Stimulated activated CD8-positive, alpha-beta memory T cell treated with anti-CD3 and anti-CD28 coated beads, Interleukin-7, amount 100 ng/mL, for 24 hours (primary cell): Measurements from ENCODE around the gene FGF12.
A peak's percentile ranks its signal among the peaks of the same experiment; 100 is the strongest.

Source experiments
- DNase-seq: peaks from one replicate; pipeline ENCODE4 v3.0.0-alpha.2; 2020; ENCODE audit warnings: low read depth

FGF12 gene

DNA sequence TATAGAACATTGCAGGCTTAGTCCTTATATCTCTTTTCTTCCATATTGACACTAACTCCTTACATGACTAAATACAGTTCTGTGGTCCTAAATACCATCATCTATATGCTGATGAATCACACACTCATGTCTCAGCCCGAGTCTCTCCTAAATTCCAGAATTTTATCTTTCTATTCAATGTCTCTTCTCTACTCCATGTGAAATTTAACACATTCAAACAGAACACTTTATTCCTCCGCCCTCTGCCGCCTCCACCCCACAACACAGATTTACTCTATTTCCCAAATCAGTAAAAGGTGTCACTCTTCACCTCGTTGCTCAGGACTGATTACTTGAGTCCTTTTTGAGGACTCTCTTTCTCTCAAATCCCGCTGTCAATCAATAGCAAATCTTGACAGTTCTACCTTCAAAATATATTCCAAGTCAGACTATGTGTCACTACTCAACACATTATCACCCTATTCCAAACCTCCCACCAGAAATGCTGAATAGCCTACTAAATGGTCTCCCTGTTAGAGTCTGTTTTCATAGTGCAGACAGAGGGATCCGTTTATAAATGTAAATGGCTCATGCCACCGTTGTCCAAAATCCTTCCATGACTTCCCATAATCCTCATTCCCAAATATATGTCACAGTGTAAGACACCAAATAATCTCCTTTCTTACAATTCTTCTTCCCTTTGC lies 230.3 kb downstream of the FGF12 start:
- no peak for DNase-seq

- DNase-seq = no peak
Observed at GRCh38 chr3:192494174-192494573, 233.2 kb downstream of the FGF12 start.

- DNase-seq = no peak
Observed at GRCh38 chr3:192490720-192491119, 236.6 kb downstream of the FGF12 start.

GRCh38 chr3:192489579-192489978 lies 237.8 kb downstream of the FGF12 start:
- no peak for DNase-seq

GRCh38 chr3:192487033-192487432 lies 240.3 kb downstream of the FGF12 start:
- DNase-seq = no peak

DNA sequence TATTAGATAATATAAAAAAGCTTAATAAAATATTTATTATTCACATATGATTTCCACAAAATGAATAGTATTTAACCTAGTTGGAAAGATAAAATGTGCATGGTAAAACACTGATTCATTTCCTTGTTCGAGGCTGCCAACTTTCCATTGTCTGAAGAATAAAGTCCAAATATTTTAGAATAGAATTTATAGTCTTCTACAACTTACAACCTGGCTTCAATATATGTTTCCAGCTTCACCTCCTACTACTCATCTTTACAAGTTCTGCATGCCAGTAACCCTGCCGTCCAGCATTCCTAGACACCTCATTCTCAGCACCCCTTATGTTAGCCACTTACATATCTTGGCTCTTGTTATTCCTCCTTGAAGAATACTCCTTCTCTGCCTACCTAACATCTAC lies 244.5 kb downstream of the FGF12 start:
- no peak for DNase-seq

- DNase-seq = no peak
Observed at GRCh38 chr3:192482391-192482790, 244.9 kb downstream of the FGF12 start.

DNA sequence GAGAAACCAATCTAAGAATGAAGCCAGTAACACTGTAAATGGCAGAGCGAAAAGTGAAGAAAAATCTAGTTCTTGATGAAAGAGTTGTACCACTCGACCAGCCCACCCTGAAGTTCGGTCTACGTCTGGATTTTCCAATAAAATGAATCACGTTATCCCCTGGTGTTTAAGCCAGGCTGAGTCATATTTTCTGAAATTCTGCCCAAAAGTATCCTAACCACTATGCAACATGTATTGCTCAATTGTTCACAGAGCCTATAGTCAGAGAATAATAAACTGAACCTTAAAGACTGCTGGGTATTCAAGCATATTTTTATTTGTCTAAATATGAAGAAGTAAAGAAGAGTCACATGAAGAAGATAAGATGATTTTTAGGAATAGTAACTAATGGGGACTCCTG lies 245.7 kb downstream of the FGF12 start:
- no peak for DNase-seq

DNA sequence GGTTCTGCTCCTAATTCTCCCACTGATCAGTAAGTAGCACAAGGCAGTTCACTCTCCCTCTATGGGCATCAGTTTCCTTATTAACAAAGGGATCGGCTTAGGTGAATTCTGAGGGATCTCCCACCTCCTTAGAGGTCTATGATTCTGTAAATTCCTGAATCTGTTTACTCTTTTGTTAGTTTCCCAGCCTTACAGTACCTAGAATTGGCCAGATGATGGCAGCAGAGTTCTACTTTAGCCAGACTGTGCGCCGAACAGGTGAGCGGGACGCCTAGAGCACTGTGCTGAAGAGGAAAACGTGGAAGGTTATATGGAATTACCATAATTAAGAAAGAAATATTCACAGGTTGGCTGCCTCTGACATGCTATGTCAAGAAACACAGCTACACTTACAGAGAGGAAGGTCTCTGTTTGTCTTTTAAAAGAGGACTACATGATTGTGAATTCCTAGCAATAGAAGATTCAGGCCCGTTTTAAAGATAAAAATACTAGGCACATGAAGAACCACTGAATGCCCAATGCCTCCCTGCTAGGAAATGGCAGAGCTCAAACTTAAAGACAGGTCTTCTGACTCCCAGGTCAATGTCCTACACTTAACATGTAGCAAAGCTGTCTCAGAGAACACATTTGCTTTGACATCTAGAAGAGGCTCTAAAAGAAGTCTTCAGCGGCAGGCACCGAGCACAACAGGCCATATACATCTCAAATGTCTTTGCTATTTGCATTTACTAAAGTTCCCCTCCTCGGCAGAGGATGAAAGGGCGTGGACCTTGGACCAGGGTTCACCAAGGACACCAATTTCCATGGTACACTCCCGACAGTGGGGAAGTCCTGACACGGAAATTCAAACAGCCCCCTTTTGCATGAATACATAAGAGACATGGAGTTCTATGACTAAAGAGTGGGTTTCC lies 259.9 kb downstream of the FGF12 start:
- DNase-seq = peak; percentile 13

- DNase-seq = no peak
Observed at GRCh38 chr3:192449036-192449435, 278.3 kb downstream of the FGF12 start.

GRCh38 chr3:192445770-192446644 lies 281.3 kb downstream of the FGF12 start:
- no peak for DNase-seq

DNA sequence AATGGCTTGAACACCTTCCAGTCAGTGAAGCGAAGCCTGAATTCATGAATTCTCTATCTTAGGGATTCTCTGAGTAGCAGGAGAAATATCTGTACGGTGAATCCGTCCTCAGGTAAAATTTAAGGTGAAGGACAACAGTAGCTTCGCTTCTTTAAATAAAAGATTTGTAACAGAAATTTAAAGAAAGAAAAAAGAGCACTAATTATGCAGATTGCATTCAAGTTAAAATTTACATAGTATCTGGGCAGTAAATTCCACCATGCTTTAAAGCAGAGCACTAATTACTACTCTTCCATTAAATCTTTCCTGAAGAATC lies 282.6 kb downstream of the FGF12 start:
- no peak for DNase-seq

DNA sequence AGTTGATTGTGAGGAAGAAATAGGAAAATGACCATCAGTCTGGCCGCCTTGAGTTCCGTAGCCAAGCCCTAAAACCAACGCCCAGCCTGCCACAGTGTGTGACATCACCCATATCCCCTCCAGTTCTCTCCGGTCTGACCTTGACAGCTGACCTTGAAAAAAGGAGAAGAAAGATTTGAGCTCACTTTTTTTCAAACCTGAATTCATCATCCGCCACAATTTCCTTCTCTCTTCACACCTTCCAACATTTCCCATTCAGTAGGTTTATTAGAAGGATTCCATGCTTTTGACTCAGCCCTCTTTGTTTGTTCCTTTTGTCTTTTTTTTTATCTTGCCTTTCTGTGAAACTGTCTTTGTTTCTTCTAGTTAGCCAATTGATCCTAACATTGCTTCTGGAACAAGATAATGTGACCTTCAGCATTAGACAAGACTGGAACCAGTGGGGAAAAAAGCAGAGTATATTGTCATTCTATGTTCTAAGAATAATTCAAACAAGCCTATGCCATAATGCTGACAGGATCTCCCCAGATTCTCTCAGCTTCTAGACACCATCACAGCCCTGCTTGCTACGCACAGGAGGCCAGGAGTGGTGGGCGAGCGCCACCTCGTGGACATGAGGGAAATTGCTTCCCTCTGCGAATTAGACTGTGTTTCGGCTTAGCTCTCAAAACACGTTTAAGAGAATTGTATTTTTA lies 283.1 kb downstream of the FGF12 start:
- DNase-seq = peak; percentile 11

- DNase-seq = no peak
Observed at GRCh38 chr3:192435241-192435640, 292.1 kb downstream of the FGF12 start.

- no peak for DNase-seq
Observed at GRCh38 chr3:192434186-192434585, 293.2 kb downstream of the FGF12 start.

DNA sequence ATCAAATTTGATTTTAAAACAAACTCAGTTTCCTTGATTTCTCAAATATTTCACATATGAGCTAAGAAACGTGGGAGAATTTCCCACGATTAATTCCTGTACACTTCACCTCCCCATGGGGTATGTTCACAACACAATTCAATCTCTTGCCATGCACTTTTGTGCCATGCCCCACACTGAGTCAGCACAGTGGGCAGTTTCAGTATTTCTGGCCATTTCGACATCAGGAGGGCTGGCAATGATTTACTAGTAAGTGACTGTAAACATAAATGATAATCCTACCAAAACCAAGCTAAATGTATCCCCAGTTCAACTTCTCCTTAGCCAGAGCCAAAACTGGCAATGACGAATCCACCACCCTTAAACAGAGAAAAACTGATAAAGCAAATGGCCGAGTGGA lies 293.6 kb downstream of the FGF12 start:
- no peak for DNase-seq

- DNase-seq = no peak
Observed at GRCh38 chr3:192422997-192423342, 304.4 kb downstream of the FGF12 start.

- DNase-seq = no peak
Observed at GRCh38 chr3:192422321-192422996, 304.9 kb downstream of the FGF12 start.

GRCh38 chr3:192419312-192419711 lies 308.0 kb downstream of the FGF12 start:
- DNase-seq = no peak

DNA sequence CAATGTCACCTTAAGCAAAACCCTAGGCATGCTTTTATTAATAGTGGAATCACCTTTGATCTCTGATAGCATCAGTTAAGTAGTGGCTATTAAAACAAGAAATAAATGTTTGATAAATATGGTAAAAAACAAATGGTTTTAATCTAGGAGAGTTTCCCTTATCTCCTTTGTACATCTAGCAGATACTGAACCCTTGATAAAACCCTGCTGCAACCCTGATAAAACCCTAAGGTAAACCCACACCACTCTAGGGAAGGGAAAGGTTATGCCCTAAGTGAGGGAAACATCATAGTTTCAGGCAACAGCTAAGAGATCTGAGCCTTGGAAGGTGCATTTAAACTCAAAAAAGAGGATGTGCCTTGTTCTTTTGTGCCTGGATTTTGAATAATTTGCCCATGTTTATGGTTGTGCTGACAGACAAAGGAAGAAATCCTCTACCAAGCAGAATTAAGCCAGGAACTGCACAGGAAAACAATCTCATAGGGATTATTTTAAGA lies 309.7 kb downstream of the FGF12 start:
- DNase-seq = no peak

DNA sequence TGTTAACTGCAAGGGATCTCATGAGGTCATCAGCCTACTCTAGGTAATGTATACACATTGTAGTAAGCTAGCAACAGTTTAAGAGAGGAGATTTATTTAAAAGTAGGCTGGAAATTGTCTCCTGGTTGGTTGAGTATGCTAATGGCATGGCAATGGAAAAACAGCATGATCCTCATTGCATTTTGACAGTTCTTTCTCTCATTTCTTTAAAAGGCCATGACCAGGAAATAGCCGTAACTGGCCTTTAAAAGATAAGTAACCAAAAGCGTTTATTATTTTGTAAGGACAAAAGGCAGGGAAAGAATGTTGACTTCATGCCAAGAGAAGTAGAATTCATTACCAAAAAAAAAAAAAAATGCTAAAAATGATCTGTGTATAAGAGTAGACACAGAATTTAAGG lies 310.3 kb downstream of the FGF12 start:
- DNase-seq = no peak
